HG03139 (cell line): ENCODE data around the gene KLHL22.
"Not testable (repeated sequence)": the region's sequence is repeated elsewhere in the genome, so short reads cannot be mapped to it uniquely, and the experiment has no call there.

ENCODE experiments used
- ATAC-seq: cut with Tn5 transposase; IDR thresholded peaks from one replicate; pipeline ENCODE4 v1.9.1; 2021; ENCODE audit not compliant: unreplicated experiment

Gene KLHL22

GRCh38 chr22:20494978-20495860 is at the start of gene KLHL22:
Gene KLHL22 (minus strand): TSS chr22:20495795. CDS start chr22:20489211, 6,584 bp downstream.
- ATAC-seq: peak; percentile 38

GRCh38 chr22:20545318-20545634 is 49.7 kb upstream of the KLHL22 start:
- not testable (repeated sequence) for ATAC-seq

GRCh38 chr22:20542736-20543135 is 47.1 kb upstream of the KLHL22 start:
- no peak for ATAC-seq

GRCh38 chr22:20542055-20542454 is 46.5 kb upstream of the KLHL22 start:
- no peak for ATAC-seq

GRCh38 chr22:20538875-20539274 is 43.3 kb upstream of the KLHL22 start:
- ATAC-seq: not testable (repeated sequence)

- ATAC-seq: no peak
These were observed 42.4 kb upstream of the KLHL22 start for GRCh38 chr22:20537983-20538382.

GRCh38 chr22:20537325-20537756 is 41.7 kb upstream of the KLHL22 start:
- no peak for ATAC-seq

GRCh38 chr22:20536590-20537324 is 41.2 kb upstream of the KLHL22 start:
- ATAC-seq: no peak

GRCh38 chr22:20533879-20534265 is 38.3 kb upstream of the KLHL22 start:
- ATAC-seq: no peak

GRCh38 chr22:20533095-20533878 is 37.7 kb upstream of the KLHL22 start:
- ATAC-seq: no peak

- ATAC-seq: no peak
These were observed 36.8 kb upstream of the KLHL22 start for GRCh38 chr22:20532256-20532993.

GRCh38 chr22:20531404-20532201 is 36.0 kb upstream of the KLHL22 start:
- no peak for ATAC-seq

GRCh38 chr22:20531154-20531403 is 35.5 kb upstream of the KLHL22 start:
- no peak for ATAC-seq

GRCh38 chr22:20530368-20531153 is 35.0 kb upstream of the KLHL22 start:
- ATAC-seq: no peak

GRCh38 chr22:20528405-20528978 is 32.9 kb upstream of the KLHL22 start:
- no peak for ATAC-seq

- ATAC-seq: no peak
These were observed 31.2 kb upstream of the KLHL22 start for GRCh38 chr22:20526628-20527355.

GRCh38 chr22:20526305-20526627 is 30.7 kb upstream of the KLHL22 start:
- no peak for ATAC-seq

GRCh38 chr22:20525048-20525447 is 29.5 kb upstream of the KLHL22 start:
- no peak for ATAC-seq
